T-helper 17 cell (primary cell): ENCODE data around the gene KLHL22. TPM values are rescaled to one million over a fixed set of nuclear protein-coding genes. Genes with fewer than 3 reads are reported as not detected.
"Not testable (repeated sequence)": the region's sequence is repeated elsewhere in the genome, so short reads cannot be mapped to it uniquely, and the experiment has no call there.

Source experiments
- ATAC-seq: fragments of 150-1000 bp; cut with Tn5 transposase; 2 replicates; pipeline ENCODE4 v1.10.0; 2021; ENCODE audit warnings: mild to moderate bottlenecking, moderate library complexity
- DNase-seq, 3 donors: peaks; one replicate each; pipeline versions ENCODE4 v3.0.0 to v3.0.0-alpha.2; 2020 to 2021
- H3K9me3 ChIP-seq: one replicate; pipeline ENCODE4 v1.7.0; 2013; ENCODE audit warnings: low read length, mild to moderate bottlenecking; ENCODE audit not compliant: control insufficient read depth, poor library complexity, severe bottlenecking
- H3K27ac Mint-ChIP-seq: one replicate; pipeline ENCODE4 v1.8.0; 2022; ENCODE audit warnings: mild to moderate bottlenecking, moderate library complexity, mixed read lengths
- H3K27me3 Mint-ChIP-seq: one replicate; pipeline ENCODE4 v1.8.0; 2022; ENCODE audit warnings: mixed read lengths
- H3K36me3 Mint-ChIP-seq: one replicate; pipeline ENCODE4 v1.8.0; 2022; ENCODE audit warnings: low read depth, mixed read lengths
- H3K4me1 Mint-ChIP-seq: one replicate; pipeline ENCODE4 v1.8.0; 2022; ENCODE audit warnings: mild to moderate bottlenecking, mixed read lengths
- H3K4me3 Mint-ChIP-seq: one replicate; pipeline ENCODE4 v1.8.0; 2022; ENCODE audit warnings: mild to moderate bottlenecking, moderate library complexity, mixed read lengths
- total RNA-seq, 4 donors: library from RNA in 2 of 4; stranded (reverse) in 2 of 4; gene quantifications; one replicate each; pipeline ENCODE4 v1.2.3 and lab custom pipeline; 2022 to 2026

KLHL22 gene
- total RNA-seq, 2 donors from 2014 or later = 28.1 to 33.1 TPM

DNA sequence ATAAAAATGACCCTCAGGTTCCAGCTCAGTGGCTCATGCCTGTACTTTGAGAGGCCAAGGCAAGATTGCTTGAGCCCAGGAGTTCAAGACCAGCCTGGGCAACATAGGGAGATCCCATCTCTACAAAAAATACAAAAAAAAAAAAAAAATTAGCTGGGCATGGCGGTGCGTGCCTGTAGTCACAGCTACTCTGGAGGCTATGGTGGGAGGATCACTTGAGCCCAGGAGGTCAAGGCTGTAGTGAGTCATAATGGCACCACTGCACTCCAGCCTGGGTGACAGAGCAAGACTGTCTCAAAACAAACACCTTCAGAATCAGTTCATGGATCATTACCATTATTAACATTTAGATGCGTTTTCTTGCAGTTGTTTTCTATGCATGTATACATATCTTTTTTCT is 86.2 kb downstream of the KLHL22 start:
- not testable (repeated sequence) for H3K9me3 ChIP-seq, H3K4me1 Mint-ChIP-seq, DNase-seq, H3K36me3 Mint-ChIP-seq, ATAC-seq, H3K27ac Mint-ChIP-seq, H3K27me3 Mint-ChIP-seq, H3K4me3 Mint-ChIP-seq

DNA sequence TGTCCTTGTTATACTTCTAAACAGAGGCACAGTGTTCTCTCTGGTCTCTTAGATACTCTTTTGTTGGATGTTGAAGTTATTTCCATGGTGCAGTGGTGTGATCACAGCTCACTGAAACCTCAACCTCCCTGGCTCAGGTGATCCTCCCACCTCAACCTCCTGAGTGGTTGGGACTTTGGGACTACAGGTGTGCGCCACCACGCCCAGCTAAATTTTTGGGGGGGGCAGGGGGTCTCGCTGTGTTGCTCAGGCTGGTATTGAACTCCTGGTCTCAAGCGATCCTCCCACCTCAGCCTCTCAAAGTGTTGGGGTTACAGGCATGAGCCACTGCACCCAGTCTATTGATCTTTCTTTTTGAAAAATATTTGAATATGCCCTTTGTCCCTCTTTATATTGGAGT is 86.7 kb downstream of the KLHL22 start:
- no peak overlapping the region for H3K4me3 Mint-ChIP-seq
- DNase-seq (no peak), ATAC-seq (no peak)
- no peaks in the 10 kb centered on the region for H3K9me3 ChIP-seq
- peaks cover under 1% of the 10 kb centered on the region for H3K36me3 Mint-ChIP-seq
- no peak overlapping the region for H3K27ac Mint-ChIP-seq
- H3K27me3 Mint-ChIP-seq = no peaks in the 10 kb centered on the region
- peaks cover under 1% of the 10 kb centered on the region for H3K4me1 Mint-ChIP-seq

DNA sequence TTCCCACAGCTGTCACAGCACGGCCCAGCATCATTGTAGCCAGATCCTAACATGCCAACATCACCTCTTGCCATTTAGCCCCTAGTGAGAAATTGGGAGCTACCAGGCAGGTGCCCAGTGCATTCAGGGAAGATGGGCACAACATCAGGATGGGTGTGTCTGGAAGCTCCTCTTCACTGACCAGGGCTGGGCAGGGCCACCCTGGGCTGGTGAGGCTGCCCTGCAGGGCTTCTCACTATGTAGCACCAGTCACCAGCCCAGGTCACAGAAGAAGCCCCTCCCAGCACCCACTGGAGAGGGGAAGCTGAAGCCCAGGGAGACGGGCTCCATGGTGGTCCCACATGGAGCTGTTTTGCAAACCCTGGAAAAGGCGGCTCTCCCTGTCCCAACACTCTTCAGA is 87.8 kb downstream of the KLHL22 start:
- DNase-seq = no peak
- no peak overlapping the region for H3K27ac Mint-ChIP-seq
- H3K27me3 Mint-ChIP-seq = no peaks in the 10 kb centered on the region
- ATAC-seq = no peak
- H3K9me3 ChIP-seq = no peaks in the 10 kb centered on the region
- no peak overlapping the region for H3K4me3 Mint-ChIP-seq
- peaks cover 7% of the 10 kb centered on the region for H3K36me3 Mint-ChIP-seq
- H3K4me1 Mint-ChIP-seq = peaks cover 9% of the 10 kb centered on the region

DNA sequence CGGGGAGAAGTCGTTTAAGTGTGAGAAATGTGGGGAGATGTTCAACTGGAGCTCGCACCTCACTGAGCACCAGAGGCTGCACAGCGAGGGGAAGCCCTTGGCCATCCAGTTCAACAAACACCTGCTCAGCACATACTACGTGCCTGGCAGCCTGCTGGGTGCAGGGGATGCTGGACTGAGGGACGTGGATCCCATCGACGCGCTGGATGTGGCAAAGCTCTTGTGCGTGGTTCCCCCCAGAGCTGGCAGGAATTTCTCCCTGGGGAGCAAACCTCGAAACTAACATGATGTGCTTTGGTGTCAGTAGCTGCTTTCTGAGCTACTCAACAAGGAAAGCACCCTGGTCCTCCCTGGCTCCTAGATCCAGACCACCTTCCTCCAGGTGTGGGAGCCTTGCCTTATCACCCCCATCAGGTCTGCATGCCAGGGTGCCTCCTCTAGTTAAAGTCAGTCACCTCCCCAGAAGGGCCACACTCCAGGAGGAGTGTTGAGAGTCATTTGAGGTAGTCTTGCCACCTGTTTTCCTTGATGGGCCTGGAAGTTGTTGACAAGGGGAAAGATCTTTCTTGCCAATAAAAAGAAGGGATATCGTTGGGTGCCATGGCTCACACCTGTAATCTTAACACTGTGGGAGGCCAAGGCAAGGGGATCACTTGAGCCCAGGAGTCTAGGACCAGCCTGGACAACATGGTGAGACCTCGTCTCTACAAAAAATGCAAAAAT is 88.7 kb downstream of the KLHL22 start:
- ATAC-seq (no peak), DNase-seq (no peak)
- Mint-ChIP-seq H3K27ac (no peak overlapping the region), H3K36me3 (peaks cover 7% of the 10 kb centered on the region), H3K4me3 (no peak overlapping the region), H3K27me3 (no peaks in the 10 kb centered on the region), H3K4me1 (peaks cover 9% of the 10 kb centered on the region)
- no peaks in the 10 kb centered on the region for H3K9me3 ChIP-seq

DNA sequence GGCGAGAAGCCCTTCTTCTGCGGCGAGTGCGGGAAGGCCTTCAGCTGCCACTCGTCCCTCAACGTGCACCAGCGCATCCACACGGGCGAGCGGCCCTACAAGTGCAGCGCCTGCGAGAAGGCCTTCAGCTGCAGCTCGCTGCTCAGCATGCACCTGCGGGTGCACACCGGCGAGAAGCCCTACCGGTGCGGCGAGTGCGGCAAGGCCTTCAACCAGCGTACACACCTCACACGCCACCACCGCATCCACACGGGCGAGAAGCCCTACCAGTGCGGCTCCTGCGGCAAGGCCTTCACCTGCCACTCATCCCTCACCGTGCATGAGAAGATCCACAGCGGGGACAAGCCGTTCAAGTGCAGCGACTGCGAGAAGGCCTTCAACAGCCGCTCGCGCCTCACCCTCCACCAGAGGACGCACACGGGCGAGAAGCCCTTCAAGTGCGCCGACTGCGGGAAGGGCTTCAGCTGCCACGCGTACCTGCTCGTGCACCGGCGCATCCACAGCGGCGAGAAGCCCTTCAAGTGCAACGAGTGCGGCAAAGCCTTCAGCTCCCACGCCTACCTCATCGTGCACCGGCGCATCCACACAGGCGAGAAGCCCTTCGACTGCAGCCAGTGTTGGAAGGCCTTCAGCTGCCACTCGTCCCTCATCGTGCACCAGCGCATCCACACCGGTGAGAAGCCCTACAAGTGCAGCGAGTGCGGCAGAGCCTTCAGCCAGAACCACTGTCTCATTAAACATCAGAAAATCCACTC is 89.5 kb downstream of the KLHL22 start:
- H3K9me3 ChIP-seq = no peaks in the 10 kb centered on the region
- Mint-ChIP-seq H3K4me3 (no peak overlapping the region), H3K4me1 (peaks cover 9% of the 10 kb centered on the region), H3K27me3 (no peaks in the 10 kb centered on the region), H3K27ac (no peak overlapping the region), H3K36me3 (peaks cover 7% of the 10 kb centered on the region)
- DNase-seq (no peak), ATAC-seq (no peak)

DNA sequence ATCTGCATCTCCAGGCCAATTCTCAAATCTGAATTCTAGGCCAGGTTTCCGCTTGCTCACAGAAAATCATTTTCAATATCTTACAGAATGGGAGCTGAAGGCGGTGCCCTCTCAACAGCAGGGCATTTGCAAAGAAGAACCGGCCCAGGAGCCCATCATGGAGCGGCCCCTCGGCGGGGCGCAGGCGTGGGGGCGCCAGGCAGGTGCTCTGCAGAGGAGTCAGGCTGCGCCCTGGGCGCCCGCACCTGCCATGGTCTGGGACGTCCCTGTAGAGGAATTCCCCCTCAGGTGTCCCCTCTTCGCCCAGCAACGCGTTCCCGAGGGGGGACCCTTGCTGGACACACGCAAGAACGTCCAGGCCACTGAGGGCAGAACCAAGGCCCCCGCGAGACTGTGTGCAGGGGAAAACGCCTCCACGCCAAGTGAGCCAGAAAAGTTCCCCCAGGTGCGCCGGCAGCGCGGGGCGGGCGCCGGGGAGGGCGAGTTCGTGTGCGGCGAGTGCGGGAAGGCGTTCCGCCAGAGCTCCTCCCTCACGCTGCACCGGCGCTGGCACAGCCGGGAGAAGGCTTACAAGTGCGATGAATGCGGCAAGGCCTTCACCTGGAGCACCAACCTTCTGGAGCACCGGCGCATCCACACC is 90.2 kb downstream of the KLHL22 start:
- Mint-ChIP-seq H3K4me3 (no peak overlapping the region), H3K4me1 (peaks cover 9% of the 10 kb centered on the region), H3K27me3 (no peaks in the 10 kb centered on the region), H3K27ac (no peak overlapping the region), H3K36me3 (peaks cover 7% of the 10 kb centered on the region)
- DNase-seq (no peak), ATAC-seq (no peak)
- H3K9me3 ChIP-seq = no peaks in the 10 kb centered on the region

DNA sequence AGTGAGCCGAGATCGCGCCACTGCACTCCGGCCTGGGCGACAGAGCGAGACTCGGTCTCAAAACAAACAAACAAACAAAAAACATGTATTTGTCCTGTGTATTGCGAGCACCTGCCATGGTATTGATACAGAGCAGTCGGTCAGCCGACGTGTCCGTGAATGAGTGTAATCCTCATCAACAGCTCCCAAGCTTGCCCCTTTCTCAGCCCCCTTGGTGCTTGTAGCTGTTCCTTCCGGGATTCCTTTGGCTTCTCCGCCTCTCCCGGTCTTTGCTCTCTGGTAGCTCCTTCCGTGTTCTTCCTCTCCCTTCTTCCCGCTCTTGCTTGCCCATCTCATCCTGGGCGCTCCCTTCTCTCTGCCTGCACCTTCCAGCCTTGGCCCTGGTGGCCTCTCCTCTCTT is 90.7 kb downstream of the KLHL22 start:
- ATAC-seq (no peak), DNase-seq (no peak)
- Mint-ChIP-seq H3K36me3 (peaks cover 7% of the 10 kb centered on the region), H3K4me1 (peaks cover 9% of the 10 kb centered on the region), H3K27me3 (no peaks in the 10 kb centered on the region), H3K27ac (no peak overlapping the region), H3K4me3 (no peak overlapping the region)
- H3K9me3 ChIP-seq = no peaks in the 10 kb centered on the region

DNA sequence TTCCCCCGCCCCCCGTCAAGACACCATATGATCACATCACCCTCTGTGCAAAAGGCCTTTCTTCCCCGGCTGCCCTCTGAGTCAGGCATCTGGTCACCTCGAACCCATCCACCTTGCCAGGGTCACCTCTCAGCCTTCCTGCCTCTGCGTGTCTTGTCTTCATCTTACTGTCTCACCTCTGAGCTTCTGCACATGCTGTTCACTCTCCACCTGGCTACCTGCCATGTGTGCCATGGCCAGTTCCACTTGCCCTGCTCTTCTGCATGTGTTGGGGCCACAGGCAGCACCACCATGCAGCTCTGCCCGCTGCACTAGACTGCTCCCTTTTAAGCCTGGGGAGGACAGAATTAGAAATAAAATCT is 91.8 kb downstream of the KLHL22 start:
- DNase-seq = no peak
- no peak for ATAC-seq
- no peaks in the 10 kb centered on the region for H3K27me3 Mint-ChIP-seq
- peaks cover 12% of the 10 kb centered on the region for H3K4me1 Mint-ChIP-seq
- H3K4me3 Mint-ChIP-seq = no peak overlapping the region
- H3K27ac Mint-ChIP-seq = peak overlapping the region; percentile 14
- H3K9me3 ChIP-seq = no peaks in the 10 kb centered on the region
- H3K36me3 Mint-ChIP-seq = peaks cover 10% of the 10 kb centered on the region

DNA sequence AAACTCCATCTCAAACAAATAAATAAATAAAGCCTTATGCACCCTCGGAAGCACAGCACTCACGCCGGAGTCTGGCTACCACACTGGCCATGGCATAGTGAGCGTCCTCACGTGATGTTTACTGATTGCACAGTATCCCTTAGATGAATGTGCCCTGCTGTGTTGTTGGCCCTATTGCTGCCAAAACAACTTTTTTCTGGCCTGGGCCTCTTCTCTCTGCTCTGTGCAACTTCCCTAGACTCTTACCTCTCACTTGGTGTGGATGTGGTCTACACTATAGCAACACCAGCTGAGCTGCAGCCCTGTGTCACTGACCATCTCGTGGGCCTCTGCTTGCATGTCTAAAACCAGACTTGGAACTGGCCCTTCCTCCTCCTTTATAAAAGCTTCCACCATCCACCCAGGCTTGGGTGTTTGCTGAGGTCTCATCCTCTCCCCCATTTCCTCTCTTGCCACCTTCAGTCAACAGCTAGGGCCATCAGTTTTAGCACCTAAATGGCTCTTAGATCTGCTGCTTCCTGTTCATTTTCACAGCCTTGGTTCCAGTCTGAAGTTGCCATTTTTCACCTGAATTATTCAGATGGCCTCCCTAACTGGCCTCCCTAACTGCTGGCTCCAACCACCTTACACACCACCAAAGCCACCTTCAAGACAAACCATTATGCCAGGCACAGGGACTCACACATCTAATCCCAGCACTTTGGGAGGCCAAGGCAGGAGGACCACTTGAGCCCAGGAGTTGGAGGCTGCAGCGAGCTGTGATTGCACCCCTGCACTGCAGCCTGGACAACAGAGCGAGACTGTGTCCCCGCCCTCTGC is 92.4 kb downstream of the KLHL22 start:
- peaks cover 10% of the 10 kb centered on the region for H3K36me3 Mint-ChIP-seq
- H3K9me3 ChIP-seq = no peaks in the 10 kb centered on the region
- no peak for ATAC-seq
- no peaks in the 10 kb centered on the region for H3K27me3 Mint-ChIP-seq
- H3K4me3 Mint-ChIP-seq = no peak overlapping the region
- peak overlapping the region; percentile 14 for H3K27ac Mint-ChIP-seq
- DNase-seq = no peak
- peaks cover 12% of the 10 kb centered on the region for H3K4me1 Mint-ChIP-seq

DNA sequence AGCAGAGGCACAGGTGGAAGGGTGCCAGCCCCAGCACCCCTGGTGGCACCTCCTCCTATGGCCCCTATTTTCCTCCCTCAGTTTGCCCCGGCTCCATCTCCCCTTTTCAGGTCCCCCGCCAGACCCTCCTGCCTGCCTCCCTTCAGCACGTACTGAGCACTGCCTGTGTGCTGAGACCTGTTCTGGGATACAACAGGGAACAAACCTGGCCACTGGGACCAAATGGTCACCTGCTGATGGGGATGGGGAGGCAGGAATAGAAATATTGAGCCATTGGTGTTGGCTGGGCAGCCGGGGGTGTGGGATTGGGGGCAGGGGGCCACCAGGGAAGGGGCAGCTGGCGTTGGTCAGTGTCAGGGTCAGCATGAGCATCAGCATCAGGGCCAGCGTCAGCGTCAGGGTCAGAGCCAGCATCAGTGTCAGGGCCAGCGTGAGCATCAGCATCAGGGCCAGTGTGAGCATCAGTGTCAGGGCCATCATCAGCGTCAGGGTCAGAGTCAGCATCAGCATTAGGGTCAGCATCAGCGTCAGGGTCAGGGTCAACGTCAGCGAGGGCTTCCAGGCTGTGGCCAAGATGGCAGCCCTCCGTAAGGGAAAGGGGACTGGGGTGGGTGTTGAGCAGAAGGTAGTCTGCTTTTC is 94.1 kb downstream of the KLHL22 start:
- ATAC-seq (no peak), DNase-seq (no peak)
- H3K4me3 Mint-ChIP-seq = no peak overlapping the region
- peaks cover 15% of the 10 kb centered on the region for H3K4me1 Mint-ChIP-seq
- no peaks in the 10 kb centered on the region for H3K9me3 ChIP-seq
- H3K27me3 Mint-ChIP-seq = no peaks in the 10 kb centered on the region
- H3K27ac Mint-ChIP-seq = no peak overlapping the region
- peaks cover 10% of the 10 kb centered on the region for H3K36me3 Mint-ChIP-seq

DNA sequence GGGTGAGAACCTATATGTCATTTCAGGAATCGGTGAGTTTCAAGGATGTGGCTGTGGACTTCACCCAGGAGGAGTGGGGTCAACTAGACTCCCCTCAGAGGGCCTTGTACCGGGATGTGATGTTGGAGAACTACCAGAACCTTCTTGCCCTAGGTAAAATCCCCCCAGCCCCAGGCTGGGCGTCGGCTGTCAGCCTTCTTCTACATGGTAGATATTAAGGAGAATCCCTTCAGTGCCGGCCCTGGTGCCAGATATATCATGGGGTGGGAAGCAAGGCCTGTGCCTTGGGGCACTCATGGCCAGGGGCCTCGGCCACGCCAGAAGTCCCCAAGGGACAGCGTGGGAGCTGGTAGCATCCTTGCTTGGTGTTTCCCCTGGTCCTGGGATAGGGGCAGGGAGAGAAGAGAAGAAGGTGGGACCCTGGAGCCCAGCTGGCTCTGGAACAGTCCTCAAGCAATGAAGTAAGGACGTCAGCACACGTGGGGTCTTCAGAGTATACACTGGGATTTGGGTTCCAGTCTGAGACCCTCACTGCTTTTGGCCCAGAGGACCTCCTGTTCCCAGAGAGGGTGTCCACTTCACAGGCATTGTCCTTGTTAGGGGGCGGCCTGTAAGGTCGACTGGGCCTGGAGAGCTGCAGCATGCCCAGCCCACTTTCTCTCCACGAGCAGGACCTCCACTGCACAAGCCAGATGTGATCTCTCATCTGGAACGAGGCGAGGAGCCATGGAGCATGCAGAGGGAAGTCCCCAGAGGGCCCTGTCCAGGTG is 94.8 kb downstream of the KLHL22 start:
- peaks cover 20% of the 10 kb centered on the region for H3K4me1 Mint-ChIP-seq
- no peak for ATAC-seq
- H3K9me3 ChIP-seq = no peaks in the 10 kb centered on the region
- DNase-seq = no peak
- peaks cover 10% of the 10 kb centered on the region for H3K36me3 Mint-ChIP-seq
- H3K27me3 Mint-ChIP-seq = no peaks in the 10 kb centered on the region
- no peak overlapping the region for H3K27ac Mint-ChIP-seq
- no peak overlapping the region for H3K4me3 Mint-ChIP-seq

DNA sequence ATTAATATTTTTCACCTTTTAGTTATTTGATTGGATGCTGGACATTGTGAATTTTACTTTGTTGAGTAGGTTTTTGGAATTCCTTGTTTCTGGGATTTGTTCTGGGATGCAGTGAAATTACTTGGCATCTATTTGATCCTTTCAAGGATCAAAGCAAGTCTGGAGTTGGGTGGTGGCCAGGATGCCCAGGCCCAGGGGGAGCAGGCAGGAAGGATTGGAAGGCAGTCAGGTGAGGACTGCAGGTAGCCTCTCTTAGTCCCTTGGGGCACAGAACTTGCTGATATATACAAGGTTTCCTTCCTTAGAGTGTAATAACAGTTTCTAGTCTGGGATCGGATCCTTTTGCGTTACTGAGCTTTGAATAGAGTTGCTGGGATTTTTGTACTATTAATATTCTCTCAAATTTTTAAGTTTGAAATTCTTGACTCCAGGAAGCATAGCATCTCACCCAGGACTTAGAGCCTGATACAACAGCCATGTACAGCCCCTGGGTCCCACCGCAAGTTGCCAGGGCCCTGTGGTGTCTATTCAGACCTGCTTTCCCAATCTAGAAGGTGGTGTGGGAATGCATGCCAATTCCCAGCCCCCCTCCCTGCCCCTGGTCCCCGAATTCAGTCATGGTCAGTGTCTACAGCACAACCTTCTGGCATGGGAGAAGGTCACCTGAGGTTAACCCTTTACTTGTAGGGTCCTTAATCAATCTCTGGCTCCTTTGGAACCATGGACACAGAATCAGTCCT is 95.6 kb downstream of the KLHL22 start:
- no peaks in the 10 kb centered on the region for H3K9me3 ChIP-seq
- Mint-ChIP-seq H3K4me1 (peaks cover 27% of the 10 kb centered on the region), H3K27me3 (no peaks in the 10 kb centered on the region), H3K36me3 (peaks cover 10% of the 10 kb centered on the region), H3K4me3 (no peak overlapping the region), H3K27ac (no peak overlapping the region)
- no peak for ATAC-seq
- DNase-seq = no peak
